GM19351 (cell line): ENCODE data around the gene SNX9.
"Not testable (repeated sequence)": the region's sequence is repeated elsewhere in the genome, so short reads cannot be mapped to it uniquely, and the experiment has no call there.

Source experiments
- ATAC-seq: cut with Tn5 transposase; IDR thresholded peaks from one replicate; pipeline ENCODE4 v1.9.1; 2021; ENCODE audit warnings: mild to moderate bottlenecking, moderate library complexity; ENCODE audit not compliant: unreplicated experiment

Gene SNX9

DNA sequence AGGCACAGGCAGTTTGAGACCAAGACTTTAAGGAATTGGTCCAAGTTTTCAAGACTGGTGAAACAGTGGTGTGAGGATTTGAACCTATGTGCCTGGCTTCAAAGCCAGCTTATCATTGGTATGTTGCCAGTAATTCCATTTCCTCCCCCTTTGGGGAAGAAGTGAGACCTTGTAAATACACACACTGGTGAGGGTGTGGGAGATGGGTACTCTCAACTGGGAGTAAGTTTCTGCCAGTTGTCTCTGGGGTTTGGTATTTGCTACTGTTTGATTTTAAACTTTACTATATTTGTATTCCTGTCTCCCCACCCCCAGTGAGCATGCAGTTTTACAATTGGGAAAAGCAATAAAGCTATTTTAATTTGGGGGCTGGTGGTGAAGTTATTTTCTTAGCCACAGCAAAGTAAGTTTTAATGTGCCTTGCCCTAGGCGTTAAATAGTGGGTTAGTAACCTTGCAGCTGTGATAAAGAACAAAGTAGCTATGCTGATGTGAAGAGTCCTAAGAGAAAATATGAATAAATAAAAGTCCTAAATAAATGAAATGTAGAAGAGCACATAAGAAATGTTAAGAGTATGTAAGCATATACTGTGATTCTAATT lies 31.0 kb downstream of the SNX9 start:
- no peak for ATAC-seq

DNA sequence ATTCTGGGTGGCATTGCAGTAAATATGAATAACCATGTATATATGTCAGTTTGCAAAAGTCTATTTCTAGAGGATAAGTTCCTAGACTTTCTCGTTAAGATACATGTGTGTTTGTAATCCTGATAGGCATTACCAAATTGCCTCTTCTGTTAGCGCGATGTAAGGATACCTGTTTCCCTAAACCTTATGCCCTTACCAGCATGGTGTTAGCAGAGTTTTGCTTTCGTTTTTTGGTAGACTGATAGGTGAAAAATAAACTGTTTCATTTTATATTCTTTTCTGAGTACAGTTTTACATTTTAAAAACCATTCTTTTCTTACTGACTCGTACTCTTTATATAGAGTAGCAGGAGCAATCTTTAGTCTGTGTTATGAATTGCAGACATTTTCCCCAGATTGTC lies 32.3 kb downstream of the SNX9 start:
- ATAC-seq: no peak

DNA sequence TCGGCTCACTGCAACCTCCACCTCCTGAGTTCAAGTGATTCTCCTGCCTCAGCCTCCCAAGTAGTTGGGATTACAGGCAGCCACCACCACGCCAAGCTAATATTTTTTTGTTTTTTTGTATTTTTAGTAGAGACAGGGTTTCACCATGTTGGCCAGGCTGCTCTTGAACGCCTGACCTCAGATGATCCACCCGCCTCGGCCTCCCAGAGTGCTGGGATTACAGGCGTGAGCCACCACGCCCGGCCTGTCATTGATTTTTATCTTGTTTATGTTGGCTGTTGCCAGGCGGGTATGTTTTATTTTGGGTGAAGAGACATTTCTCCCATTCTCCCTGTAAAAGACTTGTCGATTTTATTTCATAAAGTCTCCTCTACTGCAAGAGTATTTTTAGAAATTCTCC lies 32.8 kb downstream of the SNX9 start:
- not testable (repeated sequence) for ATAC-seq

DNA sequence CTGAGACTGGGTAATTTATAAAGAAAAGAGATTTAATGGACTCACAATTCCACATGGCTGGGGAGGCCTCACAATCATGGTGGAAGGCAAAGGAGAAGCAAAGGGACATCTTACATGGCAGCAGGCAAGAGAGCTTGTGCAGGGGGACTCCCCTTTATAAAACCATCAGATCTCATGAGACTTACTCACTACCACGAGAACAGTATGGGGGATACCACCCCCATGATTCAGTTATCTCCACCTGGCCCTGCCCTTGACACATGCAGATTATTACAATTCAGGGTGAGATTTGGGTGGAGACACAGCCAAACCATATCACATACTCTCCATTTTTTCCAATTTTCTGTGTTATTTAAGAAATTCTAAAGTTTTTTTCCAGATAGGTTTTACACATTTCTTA lies 35.6 kb downstream of the SNX9 start:
- ATAC-seq: not testable (repeated sequence)

DNA sequence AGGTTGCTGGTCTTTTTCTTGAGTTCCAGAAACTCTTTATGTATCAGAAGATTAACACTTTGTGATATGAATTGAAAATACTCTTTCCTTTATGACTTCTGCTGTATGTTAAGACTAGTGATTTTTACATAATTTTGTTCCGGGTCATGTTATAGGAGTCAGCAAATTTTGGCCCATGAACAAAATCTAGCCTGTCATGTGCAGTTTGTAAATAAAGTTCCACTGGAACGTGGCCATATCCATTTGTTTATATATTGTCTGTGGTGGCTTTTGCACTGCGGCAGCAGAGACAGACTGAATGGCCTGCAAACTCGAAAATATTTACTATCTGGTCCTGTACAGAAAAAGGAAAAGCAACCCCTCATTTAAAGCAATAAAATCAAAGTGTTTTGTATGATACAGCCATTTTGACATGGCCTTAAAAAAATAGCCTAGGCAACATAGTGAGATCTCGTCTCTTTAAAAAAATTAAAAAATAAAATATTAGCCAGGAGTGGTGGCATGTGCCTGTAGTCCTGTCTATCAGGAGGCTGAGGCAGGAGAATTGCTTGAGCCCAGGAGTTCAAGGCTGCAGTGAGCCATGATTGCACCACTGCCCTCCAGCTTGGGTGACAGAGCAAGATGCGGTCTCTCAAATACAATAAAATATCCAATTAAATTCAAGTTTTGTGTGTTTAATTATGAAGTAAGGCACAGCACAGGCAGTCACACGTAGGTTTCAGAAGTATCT lies 36.9 kb downstream of the SNX9 start:
- no peak for ATAC-seq

DNA sequence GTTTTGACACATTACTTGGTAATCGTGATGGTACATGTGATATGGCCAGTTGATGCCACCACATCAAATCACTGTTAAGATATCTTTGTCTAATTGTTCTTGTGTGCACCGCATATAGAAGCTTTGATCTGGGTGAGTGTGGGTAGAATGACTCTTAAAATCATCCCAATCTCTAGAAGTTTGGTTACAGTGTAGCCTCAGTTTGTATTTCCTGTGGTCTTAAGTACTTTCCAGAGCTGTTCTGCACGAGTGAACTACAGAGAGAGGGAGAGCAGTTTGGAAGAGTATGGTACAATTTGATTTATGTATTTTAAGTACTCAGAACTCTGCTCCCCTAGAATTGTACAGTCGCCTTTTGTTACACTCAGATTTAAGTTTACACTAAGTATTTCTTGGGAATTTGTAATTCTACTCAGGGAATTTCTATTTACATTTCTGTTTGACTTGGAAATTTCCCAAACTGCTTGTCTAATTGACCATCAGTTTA lies 37.5 kb downstream of the SNX9 start:
- no peak for ATAC-seq

DNA sequence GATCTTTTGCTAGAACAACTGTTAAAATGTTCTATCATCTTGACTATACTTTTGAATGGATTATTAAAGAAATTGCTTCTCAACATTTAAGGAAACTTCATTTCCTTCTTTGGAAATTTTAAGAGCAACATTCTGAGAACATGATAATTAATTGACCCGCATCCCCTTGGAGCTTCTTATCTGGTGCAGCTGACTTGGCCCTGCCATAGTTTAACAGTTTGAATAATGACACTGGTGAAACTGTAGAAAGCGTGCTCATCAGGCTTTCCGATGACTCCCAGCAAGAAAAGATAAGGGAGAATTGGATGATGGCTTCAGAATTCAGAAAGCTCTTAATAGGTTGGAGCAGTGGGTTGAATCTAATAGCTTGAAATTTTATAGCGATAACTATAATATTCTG lies 38.1 kb downstream of the SNX9 start:
- ATAC-seq: no peak

DNA sequence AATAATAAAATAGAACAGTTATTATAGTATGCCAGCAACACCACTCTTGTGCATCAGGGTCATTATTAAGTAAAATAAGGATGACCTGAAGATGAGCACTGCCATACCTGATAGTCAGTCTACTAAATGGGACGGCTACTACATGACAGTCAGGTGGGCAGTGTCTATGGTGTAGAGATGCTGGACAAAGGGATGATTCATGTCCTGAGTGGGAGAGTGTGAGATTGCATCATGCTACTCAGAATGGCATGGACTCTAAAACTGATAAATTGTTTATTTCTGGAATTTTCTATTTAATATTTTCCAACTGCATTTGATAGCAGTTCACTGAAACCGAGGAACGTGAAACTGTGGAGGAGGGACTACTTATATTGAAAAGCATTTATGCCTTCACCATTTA lies 38.8 kb downstream of the SNX9 start:
- ATAC-seq: no peak

DNA sequence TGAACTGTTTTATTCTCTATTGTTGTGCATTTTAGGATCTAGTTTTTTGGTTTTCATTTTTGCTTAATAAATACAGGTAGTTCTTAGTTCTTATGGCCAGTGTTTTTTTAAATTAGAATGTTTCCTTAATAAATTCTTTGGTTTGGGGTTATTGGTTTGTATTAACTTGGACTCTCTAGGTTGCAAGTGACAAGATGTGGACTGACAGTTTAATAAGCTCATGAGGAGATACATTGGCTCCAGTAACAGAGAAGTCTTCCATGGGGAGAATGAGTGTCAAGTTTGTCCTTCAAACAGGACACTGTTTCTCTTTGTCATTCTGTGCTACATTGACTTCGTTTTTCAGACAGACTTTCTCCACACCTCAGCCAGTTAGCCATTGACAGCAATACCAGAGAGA lies 39.7 kb downstream of the SNX9 start:
- ATAC-seq: no peak

DNA sequence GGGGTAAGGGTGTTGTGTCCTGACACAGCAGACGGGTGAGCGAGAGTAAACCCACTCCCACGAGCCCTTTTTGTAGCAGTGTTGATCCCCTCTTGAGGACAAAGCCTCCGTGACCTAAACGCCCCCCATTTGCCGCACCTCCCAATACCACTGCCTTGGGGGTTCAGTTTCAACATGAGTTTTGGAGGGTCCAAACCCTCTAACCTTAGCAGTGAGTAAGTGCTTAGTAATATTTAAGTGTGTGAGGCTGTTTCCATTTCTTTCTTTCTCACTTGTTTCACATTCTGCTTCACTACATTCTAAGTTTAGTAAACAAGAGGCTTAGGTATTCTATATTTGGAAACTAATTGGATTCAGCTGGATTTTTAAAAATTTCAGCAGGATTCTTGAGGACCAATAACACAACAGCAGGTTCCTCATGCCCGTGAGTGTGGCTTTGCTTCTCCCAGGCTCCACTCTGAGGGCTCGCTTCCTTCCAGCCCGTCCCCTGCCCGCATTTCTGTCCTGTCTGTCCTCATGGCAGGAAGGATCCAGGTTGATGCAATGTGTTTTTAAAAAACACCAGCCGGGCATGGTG lies 41.2 kb downstream of the SNX9 start:
- no peak for ATAC-seq

DNA sequence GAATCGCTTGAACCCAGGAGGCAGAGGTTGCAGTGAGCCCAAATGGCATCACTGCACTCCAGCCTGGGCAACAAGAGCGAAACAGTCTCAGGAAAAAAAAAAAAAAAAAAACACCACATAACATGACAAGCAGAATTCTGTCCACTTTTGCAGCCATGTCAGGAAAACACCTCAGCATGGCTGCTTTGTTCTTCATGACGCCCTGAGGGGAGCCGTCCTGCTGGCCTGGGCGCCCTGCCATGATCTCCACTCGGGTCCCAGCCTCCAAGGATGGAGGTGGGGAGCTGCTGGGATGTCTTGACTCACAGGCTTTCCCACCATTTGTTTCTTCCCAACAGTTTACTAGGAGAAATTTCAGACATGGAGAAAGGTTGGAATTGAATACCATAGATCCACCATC lies 42.2 kb downstream of the SNX9 start:
- ATAC-seq: no peak

DNA sequence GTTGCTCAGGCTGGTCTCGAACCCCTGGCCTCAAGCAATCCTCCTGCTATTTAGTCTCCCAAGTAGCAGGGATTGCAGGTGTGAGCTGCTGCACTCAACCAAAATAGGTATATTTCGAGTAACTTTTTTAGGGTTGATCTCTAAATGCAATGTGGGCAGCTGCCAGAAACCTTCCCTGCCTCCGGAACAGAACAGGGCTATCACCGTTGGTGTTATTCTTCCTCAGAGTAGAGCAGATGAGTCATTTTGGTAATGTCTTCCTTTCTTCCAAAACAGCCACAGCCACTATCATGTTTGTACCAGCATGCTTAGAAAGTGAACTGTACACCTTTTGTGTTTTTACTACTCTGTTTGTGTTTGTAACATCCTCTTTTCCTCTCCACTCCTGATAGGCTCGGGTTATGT lies 44.1 kb downstream of the SNX9 start:
- ATAC-seq: no peak

DNA sequence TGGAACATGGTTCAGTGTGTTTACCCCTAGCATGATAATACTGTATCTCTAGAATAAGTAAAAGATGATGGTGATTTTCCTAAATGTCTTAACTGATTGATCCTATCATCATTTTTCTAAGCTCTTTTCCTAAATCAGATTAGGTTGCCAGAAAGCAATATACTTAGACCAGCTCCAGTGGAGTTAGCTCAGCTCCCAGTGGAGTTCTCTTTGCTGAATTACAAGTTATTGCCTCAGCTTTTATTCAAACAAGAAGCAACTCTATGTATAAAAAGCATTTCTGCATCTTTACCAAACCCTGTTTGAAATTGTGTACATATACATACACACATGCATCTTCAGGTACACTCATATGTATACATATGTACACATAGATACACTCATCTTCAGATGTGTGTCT lies 44.9 kb downstream of the SNX9 start:
- ATAC-seq: no peak

DNA sequence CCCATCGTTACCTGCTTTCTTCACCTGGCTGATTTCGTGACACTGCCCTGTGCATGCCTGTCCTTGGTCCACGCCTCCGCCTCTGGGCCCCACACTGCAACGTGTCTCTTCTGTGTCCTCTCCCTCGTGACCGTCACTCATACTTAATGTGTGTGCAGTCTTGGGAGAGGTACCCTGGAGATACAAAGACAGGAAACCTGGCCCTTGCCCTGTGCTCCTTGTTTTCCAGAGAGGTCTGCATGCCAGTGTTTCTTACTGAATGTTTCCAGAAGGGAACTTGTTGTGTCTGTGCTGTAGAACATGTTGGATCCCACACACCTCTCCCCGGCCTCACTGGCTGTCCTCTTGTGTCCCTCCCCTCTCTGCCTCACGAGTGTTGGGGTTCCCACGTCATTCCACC lies 45.8 kb downstream of the SNX9 start:
- no peak for ATAC-seq

DNA sequence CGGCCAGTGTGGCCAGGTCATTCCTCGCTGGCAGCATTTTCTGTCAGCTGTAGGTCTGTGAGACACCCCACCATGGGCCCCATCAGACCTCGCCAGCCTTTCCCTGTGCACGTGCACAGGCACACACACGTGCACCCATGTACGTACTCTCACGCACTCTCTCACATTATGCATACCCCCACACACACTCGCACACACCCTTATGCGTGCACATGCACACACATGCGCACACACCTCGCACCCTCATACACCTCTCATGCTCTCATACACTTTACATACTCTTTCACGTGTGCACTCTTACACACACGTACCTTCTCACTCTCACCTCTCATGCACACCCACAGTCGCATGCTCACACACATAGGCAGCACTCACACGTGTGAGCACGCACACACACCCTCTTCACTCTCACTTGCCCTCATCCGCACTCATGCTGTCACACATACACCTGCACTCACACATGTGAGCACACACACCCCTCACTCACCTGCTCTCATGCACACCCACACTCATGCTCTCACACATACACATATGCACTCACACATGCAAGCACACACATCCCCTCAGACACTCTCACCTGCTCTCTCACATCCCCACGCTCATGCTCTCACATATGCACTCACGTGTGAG lies 46.7 kb downstream of the SNX9 start:
- no peak for ATAC-seq

DNA sequence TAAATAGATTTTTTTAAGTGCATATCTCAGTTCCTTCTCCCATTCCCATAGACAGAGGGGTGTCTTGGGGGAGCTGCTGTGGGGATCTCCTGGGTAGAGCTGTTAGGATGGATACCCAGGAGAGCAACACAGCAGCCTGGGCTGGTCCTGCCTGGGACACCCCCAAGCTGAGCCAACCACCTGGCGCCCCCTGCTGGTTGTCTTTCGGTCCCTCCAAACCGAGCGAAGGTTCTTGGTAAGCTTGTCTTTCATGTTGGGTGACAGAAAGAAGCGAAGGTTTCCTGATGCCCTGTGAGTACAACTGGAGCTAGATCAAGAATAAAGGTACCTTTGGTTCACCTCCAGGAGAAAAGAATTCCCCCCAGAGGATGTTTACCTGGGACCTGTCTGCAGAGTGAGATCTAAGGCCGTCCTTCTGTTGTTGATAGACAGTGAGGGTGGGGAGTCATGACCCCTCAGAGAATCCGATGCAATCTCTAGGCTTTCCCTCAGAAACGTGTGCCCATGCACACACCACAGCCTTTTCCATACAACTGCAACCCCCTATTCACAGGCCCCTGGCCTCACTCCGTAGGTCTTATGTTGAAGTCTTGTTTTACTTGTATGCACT lies 50.8 kb downstream of the SNX9 start:
- peak; percentile 76 for ATAC-seq

DNA sequence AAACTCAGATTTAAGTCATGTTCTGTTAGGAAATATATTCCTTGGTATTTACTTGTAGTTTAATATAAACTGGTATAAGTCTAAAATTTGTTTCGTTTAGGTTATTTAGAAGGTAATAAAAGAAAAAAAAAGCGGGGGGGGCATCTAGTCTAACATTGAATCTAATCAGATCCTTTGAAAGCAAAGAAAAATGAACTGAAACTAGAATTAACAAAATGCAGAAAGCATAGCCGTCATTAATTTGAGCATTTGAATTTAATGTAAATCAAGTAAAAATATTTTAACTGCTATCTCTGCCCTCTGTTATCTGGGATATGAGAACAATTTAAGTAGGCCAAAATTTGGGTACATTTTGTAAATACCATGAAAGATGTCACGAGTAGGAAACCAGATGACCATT lies 54.1 kb downstream of the SNX9 start:
- no peak for ATAC-seq

DNA sequence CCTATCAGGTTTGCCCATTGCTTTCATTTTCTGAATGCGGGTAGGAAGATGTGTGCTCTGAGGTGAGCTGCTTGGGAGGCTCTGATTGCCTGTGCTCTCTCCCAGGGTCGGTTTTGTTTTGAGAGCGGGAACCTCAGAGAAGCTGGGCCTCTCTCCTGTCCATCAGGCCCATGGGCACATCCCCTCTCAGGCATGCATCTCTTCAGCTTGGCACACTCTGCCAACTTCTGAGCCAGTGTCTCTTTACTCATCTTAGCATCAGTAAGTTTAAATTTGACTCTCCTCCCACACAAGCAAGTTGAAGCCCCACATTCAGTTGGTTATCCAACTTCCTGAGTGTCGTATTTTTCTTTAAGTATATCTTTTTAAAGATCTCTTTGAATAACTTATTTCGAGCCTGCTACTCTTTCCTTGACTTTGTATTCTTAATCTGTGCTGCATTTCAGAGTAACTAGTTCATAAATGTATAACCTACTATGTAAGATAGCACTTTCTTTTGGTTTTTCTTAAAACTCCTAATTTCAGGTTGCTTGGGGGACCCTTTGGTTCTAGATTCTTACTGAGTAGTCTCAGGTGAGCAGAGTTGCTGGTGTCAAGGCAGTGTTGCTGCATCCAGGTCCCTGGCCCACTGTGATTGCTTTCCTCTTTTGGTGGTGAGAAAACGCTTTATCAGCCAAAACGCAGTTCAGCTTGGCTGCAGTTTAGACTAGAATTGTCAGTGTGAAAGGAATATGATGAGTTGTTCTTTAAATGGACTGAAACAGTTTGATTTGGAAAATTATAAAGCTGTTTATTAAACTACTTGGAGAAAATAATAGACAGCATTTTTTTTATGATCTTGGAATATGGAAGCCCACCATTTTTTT lies 54.8 kb downstream of the SNX9 start:
- ATAC-seq: no peak

DNA sequence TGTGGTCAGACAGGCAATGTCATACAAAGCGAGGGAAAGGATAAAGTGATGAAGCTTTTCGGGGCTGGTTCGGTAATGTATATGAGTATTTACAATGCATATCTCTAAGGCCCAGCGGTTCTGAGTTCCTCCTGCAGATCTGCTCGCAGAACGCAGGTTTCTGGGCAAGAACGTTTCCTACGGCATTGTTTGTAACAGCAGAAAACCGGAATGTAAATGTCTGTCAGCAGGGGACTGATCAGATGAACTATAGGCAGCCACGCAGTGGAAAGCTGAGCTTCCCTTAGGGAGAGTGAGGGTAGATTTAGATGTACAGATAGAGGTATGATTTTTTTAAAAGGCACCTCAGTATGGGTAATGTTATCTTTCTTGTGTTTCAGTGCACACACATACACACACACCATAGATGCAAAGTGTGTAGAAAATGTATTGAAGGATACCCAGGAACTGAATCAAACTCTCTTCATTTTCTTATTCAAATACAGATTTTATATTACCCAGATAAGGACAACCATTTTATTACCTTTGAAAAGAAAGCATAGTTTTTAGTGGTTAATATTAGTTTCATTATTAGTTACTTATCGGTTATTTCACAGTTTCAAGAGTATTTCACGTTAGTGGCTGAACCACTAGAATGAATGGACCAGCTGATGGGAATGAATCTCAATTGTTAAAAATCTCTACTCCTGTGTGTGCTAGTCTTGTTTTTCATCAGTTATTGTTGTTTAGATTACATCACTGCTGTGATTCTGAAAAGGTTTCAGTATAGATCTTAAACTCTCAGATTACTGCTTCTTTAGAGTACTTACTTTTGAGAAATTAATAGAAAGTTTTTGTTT lies 56.2 kb downstream of the SNX9 start:
- ATAC-seq: peak; percentile 92

DNA sequence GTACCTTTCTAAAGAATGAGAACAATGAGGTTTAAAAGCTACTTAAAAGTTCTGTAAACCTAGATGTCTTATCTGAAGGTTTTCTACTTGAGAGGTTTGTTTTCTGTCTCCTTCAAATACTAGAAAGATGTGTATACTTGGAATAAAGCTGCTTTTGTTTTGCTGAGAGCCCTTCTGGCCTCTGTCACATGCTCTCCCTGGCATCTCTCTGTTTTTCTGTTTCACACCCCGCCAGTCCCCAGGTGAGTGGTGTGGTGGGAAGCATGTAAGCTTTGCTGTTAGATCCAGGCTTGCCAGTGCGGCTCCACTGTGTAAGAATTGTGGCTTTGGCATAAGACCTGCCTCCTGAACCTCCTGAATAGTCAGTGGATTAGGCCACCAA lies 56.8 kb downstream of the SNX9 start:
- ATAC-seq: no peak
